NCI-H2107 treated with DMSO at 0.1 percent for 48 hours (cell line): Measurements from ENCODE around the gene IL19.

Experiments used
- DNase-seq: peaks from one replicate; lab custom pipeline; 2025; ENCODE audit not compliant: unreplicated experiment; lab: John Stamatoyannopoulos, UW

Gene IL19

DNA sequence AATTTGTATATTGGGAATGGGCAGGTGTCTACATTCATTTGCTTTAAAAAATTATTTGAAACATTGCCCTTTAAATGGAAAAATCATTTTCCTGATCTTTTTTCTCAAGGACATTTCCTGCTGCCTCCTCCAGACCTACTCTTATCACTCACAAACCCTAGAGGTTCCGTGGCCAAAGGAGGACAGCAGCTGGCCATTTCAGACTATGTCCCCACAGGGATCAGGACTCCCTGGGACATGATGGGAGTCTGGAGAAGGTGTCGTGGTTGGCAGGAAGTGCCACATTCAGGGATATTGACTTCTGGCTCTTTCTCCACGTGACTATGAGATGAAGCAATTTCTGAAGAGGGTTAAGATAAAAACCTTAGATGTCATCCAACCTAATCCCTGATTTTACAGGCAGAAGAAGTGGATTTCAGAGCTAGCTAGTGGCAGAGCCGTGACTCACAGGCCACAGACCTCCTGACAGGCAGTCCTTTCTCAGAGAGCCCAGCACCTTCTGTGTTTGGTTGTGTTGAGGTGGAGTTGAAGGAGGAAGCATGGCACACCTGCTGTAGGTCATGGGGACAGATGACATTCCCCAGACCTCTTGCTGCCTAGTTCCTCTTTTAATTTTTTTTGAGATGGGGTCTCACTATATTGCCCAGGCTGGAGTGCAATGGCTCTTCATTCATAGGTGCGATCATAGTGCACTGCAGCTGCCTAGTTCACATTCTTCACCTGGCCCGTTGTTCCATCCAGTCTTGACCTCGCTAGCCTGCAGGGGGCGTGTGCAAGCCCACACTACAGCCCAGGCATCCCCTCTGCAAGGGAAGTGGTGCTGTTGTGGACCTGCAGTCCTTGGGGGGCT lies 27.2 kb downstream of the IL19 start:
- DNase-seq: no peak

DNA sequence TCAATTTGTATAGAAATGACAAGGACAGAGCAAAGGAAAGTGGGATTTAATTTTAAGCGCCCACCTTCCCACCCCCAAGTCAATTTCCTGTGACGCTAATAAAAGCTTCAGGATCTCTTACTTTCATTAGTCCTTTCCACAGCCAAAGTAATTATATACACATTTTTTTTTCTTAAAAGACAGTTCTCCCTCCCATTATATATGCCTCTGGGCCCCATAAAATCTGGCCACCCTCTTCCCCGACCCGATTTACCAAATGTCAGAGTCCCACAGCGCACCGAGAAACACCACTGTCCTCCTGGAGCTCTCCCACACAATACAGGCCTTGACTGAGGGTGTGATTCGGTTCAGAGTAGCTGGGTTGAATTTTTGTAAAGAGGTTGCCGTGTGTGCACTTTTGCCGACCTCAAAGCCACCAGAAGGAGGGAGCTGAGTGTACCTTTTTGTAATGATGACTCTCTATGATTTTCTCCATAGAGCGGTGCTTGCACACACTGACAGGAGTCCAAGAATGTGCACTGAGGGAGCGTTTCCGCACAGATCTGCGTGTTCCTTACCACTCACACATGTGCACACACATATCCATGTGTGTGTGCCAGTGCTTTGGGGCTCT lies 27.9 kb downstream of the IL19 start:
- DNase-seq: no peak

DNA sequence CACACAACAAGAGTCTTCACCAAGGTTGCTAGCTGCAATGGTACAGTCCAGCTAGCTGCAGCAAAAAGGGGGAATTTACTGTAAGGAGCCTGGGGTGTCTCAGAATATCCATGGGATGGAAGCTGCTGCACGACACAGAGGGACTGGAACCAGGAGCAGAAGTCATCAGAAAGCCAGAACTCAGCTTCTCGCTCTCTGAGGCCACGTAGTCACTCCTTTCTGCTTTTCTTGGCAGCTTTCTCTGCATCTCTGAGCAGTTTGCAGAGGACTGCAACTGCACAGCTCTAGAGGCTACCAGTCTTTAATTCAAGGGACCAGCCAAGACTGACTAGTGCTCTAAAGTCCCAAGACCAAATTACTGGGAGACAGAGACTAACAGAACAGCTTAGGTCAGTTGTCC lies 28.7 kb downstream of the IL19 start:
- no peak for DNase-seq

DNA sequence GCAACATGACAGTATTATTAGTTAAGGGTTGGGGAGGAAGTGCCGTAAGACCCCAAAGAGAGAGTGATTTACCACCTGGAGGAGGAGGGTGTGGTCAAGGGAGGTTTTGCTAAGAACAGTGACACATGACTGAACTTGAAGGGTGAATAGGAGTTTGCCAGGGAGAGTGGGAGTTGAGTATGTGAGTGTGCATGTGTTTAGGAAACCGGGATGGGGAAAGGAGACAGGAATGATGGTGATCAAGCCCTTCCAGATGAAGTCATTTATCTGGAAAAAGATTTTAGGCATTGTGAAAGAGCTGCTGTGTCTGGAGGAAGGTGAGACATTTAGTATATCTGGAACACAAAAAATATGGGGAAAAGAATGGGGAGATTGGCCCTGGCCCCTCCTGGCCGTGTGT lies 29.8 kb downstream of the IL19 start:
- DNase-seq: no peak

DNA sequence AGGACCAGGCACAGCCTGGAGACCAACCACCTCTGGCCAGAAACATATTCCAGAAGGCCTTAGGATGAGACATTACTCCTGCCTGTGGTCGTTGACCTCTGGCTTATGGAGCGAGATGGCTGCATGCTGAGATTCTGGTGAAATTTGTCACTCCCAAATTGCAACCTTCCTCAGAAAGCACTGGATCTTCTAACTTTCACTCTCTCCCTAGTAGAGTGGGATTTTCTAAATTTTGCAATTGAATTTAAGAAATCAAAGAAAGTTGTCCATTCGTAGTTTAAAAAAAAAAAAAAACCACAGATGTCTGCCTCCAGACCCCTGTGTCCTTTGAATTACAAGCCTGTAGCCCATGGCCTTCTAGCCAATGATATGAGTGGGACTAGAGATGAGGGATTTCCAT lies 30.3 kb downstream of the IL19 start:
- no peak for DNase-seq

DNA sequence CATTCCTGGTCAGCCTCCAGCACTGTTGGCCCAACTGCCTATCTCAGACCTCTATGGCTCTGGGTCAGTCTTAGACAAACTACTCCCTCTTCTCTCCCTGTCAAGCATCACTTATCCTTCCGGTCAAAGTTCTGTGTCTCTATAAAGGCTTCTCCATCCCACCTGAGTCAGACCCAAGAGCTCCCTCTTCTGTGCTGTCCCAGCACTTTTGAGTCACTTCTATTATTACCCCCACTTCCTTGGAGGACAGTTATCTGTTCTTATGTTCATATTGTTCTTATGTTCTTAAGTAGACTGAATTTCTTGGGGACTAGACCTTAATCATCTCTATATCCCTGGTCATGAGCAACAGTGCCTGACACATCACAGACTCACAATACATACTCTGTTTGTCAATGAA lies 30.9 kb downstream of the IL19 start:
- no peak for DNase-seq

DNA sequence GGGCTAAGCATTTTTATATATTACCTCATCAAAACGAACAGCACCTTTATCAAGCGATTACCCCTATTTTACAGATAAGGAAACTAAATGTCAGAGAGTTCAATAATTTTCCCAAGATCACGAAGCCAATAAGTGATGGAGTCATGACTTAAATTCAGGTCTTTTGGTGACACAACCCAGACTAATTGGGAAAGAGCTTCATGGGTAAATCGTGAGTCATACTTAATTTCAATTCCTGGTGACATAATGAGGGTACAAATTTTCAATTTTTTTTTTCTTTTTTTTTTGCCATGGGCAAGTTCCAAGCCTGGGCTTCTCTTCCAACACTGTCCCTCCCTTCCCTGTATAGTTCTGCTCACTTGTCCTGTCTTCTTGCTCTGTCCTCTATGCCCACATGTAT lies 31.8 kb downstream of the IL19 start:
- no peak for DNase-seq

DNA sequence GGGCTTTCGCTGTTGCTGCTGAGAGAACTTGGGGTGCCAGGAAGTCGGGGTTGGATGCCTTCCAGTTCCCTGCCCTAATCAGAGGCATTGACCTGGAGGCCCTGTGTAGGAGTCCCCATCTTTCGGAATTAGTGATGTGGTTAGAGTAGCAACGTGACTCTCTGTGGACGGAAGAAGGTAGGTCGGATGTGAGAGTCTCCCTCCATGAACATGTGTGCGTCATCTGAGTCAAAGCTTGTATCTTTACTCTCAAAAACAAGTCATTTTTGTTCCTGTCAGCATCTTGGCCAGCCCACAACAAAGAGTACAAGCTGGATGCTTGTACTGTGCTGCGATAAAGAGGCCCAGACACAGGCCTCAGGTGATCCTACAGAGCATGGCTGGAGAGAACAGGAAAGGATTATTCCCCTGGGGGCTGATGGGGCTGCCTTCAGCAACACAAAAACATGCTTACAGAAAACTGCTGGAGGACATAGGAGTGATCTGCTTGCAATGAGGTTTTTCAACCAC lies 32.7 kb downstream of the IL19 start:
- no peak for DNase-seq

DNA sequence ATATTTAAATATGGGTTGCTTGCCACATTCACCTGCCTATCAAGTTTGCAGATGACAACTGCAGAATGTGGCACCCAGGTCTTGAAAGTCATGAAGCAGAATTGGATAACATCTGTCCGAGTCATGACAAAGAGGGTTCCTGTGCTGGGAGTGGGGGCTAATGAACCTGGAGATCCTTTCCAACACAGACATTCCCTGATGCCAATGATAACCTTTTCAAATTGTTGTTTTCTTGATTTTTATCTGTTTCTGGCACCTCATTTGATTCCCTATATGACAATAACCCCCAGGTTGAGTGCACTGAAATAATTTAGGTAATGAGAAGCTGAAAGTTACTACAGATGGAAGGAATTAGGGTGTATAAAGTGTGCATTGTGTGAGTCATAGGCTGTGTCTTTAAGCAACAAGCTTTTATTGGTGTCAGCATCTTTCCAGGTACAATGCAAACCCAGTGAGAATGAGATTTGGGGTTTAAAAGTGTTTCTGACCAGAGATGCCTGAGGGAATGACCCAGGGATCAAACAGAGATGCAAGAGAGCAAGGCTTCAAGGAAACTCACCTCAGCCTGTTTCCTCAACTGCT lies 33.7 kb downstream of the IL19 start:
- DNase-seq: no peak

DNA sequence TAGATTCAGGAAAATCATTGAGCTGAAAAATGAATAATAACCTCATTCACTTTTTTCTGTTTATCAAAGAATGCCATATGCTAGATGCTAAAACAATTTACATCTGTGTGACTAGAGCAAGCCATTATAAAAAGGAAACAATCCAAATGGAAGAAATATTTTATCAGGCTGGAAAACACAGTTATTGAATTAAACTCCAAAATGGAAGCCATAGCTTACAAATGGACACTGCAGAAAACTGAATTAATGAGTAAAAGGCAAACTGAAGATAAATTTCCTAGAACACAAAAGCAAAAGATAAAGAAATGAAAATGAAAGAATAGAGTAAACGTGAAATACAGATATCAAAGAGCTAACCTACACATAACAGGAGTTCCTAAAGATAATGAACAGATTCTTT lies 34.8 kb downstream of the IL19 start:
- no peak for DNase-seq

DNA sequence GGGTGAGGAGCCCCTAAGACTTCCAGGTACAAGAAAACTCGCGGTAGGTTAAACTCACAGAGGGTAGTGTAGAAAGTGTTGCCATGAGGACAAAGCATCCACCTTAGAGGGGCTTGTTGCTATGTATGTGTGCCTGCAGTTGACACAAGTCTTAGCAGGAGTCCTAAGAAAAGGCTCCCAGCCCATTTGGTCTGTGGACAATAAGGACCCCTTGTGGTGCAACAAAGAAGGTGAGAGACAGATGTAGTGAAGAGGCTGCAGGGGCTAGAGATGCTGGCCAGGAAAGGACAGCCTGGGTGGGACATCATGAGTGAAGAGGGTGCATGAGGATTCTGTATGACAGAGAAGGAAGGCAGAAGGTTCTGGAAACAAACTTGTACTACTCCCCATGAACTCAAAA lies 38.0 kb downstream of the IL19 start:
- peak; percentile 39 for DNase-seq

DNA sequence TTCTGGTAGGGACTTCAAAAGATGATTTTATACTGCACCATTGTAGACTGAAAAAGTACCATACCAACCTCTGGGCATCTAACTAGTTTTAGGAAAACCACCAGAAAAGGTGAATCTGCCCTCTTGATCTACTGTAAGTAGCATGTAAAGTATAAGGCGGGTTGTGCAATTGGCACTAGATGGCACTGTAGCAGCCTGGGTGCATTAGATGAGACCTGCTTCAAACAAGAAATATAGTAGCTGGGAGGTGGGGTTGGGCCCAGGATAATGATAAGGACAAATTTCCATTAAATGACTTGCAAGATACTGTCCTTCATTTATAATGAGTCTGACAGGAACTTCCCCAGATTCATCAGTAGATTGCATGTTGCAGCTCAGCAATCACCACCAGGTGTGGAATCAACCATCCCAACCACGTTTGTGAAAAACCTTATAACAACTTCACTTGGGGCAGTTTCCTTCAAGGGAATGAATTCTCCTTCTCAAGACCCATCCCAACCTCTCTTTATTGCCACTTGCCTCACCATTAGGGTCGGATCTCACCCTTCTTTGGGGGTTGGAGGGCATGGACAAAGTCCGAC lies 39.0 kb downstream of the IL19 start:
- DNase-seq: peak; percentile 18

DNA sequence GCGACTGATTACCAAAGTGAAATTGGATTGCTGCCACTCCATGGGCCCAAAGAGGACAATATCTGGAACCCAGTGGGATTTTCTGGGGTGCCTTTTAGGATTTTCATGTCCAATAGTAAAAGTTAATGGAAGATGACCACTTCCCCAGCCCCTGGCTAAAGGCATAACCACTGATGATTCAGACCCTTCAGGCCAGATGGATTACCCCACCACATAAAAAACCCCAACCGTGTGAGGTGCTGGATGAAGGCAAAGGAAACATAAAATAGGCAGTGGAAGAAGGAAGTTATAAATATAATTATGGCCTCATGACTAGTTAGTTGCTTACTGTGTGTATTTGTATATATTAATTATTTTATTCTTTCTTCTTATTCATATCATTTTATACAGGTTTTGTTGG lies 41.9 kb downstream of the IL19 start:
- DNase-seq: no peak

DNA sequence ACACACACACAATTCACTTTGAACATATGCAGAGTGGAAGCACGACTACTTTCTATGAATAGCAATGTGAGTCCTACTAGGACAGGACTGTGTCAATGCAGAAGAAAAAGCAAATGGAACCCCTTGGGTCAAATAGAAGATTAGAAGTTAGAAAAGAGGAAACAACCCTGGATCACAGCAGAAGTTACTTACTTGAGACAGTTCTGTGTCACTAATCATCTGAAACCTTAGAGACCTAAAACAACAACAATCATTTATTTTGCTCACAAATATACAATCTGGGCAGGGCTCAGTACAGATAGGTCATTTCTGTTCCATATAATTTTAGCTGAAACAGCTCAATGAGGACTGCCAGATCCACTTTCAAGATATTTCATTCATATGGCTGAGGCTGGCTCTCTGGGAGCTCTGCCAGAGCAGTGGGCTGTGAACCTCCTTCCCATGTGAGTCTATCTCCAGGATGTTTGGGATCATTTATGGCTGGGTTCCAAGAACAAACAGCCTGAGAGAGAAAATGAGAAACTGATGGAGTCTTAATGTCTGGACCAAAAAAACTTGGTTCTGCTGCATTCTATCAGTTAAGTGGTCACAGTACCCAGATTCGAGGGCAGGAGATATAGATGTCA lies 44.3 kb downstream of the IL19 start:
- no peak for DNase-seq

DNA sequence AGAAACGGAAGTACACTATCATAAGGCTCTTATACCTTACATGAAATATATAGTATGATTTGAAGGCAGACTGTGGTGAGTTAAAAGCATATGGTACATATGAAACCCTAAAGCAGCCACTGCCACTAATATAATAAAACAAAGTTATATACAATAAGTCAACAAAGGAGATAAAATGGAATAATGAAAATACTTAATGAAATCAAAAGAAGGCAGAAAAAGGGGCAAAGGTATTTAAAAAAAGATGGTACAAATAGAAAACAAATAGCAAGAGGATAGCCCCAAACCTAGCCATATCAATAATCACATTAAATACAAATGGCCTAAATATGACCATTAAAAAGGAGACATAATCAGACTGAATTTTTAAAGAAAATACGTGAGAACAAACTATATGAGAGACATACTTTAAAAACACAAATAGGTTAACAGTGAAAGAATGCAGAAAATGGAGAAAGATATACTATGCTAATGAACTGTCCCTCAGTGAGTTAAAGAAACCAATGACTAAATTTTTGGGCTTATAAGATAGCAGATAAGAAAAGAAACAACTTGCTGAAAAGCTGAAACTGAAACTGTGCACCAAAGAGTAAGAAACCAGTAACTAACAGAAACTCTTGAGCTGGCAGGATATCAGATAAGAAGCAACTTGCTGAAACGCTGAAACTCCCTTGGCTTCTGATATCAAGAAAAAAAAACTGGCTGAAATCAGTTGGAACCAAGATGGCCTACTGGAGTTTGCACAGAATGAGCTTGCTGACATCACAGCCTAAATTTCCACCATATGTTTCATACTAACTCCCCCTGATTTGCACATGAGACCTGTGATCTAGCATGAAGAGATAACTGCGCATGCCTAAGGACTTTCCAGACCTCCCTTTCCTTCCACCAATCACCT lies 46.1 kb downstream of the IL19 start:
- no peak for DNase-seq

DNA sequence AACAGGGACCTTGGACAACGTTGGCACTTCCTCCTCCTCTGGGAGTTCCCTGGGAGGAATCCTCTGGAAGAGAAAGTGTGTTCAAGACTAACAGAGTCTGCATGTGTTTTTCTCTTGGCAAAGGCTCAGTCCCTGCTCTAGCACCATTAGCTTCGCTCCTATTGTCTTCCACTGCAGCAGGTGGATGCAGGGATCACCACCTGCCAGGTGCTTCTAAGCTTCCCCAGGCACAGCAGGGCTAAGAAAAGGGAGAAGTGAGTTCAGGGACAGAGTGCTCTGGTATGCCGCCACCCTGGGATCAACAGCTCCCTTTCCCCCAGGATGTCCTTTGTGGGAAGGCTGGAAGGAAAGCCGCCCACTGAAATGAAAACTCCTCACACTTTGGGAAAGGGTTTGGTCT lies 50.9 kb downstream of the IL19 start:
- peak; percentile 71 for DNase-seq

DNA sequence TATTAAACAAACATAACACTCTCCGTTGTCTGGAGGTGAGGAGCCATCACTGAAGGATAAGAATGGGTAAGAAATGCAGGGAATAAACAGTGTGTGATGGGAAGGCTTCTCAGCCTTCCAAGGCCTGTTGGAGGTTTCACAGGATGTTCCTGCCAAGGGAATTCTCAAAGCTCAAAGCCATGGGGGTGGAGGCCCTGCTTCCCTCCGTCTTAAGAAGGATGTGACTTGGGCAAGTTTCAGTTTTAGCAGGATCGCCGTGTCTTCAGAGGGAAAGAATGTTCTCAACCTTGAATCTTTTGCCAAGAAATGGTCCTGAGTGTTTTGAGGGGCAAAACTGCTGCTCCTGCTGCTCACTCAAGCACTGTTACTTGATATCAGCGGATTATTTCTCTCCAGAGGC lies 53.2 kb downstream of the IL19 start:
- DNase-seq: no peak

DNA sequence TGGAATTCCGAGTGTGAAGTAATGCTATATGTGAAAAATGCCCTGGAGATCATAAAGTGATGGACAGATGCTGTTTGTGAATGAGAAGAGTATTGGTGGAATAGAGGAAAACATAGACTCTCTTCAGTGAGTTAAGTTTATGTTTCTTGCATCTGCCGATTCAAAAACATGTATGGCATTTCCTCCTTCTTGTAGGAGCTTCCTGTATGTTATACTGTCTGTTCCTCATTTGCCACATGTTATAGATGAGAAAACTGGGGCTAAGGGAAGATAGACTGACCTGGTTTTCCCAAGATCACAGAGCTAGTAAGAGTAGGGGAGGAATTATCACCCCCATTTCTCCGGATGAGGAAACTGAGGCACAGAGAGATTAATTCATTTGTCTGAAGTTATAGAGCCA lies 53.8 kb downstream of the IL19 start:
- DNase-seq: no peak

DNA sequence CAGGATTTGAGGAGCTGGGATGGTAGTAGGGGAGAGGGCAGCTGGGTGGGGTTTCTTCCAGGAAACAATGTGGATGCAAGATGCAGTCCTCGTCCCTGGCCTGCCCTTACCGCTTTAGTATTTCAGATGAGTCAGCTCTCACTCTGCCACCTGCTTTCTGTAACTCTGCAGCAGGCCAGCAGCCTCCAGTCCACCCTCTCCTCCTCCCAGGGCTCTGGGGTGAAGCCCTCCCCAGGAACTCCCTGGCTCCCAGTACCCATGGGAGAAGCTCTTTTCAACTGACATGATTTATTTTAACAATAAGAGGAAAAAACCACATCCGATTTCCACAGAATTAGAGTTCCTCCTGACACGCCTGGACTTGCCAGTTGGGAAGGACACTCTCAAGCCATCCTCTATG lies 55.8 kb downstream of the IL19 start:
- DNase-seq: peak; percentile 66

DNA sequence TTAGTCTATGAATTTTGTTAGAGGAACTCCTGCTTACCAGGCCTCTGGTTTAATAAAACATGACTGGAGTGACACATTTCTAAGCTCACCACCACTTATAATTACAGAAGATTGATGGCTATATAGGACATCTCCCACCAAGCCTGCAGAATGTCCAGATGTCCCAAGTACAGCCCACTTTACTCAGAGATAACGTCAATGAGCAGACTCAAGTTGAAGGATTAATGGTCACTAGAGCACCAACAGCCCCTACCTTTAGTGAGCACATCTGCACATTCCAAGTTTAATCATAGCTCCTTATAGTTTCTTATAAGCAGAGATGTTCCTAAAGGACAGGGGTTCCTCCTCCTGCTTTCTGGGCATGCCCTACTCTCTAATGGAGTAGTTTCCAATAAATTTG lies 57.5 kb downstream of the IL19 start:
- DNase-seq: no peak
